GM06990 (cell line): ENCODE measurements around the gene HS3ST5.

Source experiments
- DNase-seq: peaks from one replicate; pipeline ENCODE4 v3.0.0-alpha.2; 2011; ENCODE audit not compliant: insufficient read length; ENCODE audit errors: extremely low read depth
- H3K27me3 ChIP-seq: replicated peaks from 2 replicates; pipeline ENCODE4 v1.6.0; 2011; ENCODE audit warnings: low read length; ENCODE audit not compliant: control insufficient read depth, insufficient read depth
- H3K36me3 ChIP-seq: 2 replicates; pipeline ENCODE4 v1.5.1; 2011; ENCODE audit warnings: low read length; ENCODE audit not compliant: control insufficient read depth, insufficient read depth
- H3K4me3 ChIP-seq: replicated peaks from 2 replicates; pipeline ENCODE4 v1.5.1; 2011; ENCODE audit warnings: low read depth, mild to moderate bottlenecking, control low read depth, low read length
- TF ChIP-seq, protein P1 (sequence below): IDR thresholded peaks from 2 replicates; pipeline ENCODE4 v1.5.1; 2011; ENCODE audit warnings: low read length, control low read depth, mild to moderate bottlenecking, inconsistent platforms; ENCODE audit not compliant: insufficient read depth, poor library complexity, severe bottlenecking

The HS3ST5 gene

DNA sequence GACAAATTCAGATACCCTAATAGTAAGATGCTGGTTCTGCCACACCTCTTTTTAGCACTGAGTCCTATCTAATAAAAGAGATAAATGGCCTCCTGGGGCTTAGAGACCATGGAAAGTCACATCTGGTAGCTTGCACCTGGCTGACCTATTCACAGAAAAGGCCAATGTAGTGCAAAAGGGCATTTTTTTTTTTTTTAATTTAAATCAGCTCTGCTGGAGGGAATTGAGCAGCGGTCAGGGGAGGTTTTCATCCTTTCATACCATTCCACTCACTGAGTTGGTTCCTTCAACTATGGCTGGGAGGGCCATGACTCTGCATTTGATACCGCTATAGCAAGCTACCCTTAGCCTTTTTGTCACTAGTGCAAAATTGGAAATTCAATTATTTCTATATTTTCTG lies 20.1 kb upstream of the HS3ST5 start:
- Histone ChIP-seq H3K4me3 (no peak overlapping the region), H3K27me3 (no peaks in the 10 kb centered on the region), H3K36me3 (no peaks in the 10 kb centered on the region)
- DNase-seq, result no peak
- TF ChIP-seq, protein P1, sequence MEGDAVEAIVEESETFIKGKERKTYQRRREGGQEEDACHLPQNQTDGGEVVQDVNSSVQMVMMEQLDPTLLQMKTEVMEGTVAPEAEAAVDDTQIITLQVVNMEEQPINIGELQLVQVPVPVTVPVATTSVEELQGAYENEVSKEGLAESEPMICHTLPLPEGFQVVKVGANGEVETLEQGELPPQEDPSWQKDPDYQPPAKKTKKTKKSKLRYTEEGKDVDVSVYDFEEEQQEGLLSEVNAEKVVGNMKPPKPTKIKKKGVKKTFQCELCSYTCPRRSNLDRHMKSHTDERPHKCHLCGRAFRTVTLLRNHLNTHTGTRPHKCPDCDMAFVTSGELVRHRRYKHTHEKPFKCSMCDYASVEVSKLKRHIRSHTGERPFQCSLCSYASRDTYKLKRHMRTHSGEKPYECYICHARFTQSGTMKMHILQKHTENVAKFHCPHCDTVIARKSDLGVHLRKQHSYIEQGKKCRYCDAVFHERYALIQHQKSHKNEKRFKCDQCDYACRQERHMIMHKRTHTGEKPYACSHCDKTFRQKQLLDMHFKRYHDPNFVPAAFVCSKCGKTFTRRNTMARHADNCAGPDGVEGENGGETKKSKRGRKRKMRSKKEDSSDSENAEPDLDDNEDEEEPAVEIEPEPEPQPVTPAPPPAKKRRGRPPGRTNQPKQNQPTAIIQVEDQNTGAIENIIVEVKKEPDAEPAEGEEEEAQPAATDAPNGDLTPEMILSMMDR, result no peak

DNA sequence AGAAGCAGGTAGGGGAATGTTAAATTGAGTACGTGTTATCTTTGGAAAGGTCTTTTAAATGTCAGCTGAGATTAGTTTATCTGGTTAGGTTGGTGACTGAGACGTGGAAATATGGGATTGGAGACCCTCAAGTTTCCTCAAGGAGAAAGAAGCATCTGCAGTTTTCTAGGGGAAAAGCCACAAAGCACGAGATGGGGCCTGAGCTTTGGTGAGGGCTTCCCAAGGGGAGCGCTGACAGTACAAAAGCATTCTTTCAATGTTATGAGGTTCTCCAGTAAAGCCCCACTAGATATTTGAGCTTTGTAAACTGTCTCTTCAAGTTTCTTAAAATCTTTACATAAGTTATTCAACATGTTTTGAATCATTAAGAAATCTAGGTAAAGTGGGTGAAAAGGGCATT lies 19.6 kb upstream of the HS3ST5 start:
- H3K36me3 ChIP-seq, result no peaks in the 10 kb centered on the region

DNA sequence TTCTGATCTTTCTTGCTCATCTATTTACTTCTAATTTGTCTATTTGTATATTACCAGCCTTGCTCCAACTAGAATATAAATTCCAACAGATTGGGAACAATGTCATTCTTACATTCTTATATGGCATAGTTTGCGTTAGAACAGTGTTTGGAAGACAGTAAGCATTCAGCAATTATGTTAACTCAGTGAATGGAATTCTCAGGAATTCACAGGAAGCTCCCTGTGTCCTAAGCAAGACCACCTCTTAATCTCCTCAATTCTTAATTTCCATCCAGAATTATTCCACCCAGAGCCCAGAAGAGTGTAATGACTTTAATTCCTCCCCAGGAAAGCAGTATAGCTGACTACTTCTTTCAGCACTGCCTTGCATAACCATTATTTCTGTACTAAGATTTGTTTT lies 18.2 kb upstream of the HS3ST5 start:
- H3K27me3 ChIP-seq, result no peaks in the 10 kb centered on the region
- H3K36me3 ChIP-seq, result no peaks in the 10 kb centered on the region
- DNase-seq, result no peak
- H3K4me3 ChIP-seq, result no peak overlapping the region
- TF ChIP-seq, protein P1, result no peak

More for the DNA sequence above, 19.6 kb upstream of the HS3ST5 start:
- DNase-seq, result no peak
- TF ChIP-seq, protein P1, result no peak
- H3K4me3 ChIP-seq, result no peak overlapping the region
- no peaks in the 10 kb centered on the region for H3K27me3 ChIP-seq

DNA sequence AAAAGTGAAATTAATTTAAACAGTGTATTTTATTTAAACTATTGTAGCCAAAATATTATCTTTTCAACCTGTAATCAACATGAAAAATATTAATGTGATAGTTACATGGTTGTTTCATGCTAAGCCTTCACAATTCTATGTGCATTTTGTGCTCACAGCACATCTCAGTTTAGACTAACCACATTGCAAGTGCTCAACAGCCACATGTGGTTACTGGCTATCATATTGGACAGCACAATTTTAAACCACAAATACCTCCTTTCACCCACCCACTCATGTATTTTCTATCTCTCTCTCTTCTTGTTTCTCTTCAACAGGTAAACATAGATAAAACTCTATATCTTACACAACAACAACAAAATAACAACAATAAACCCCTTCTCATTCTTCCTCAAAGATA lies 12.5 kb upstream of the HS3ST5 start:
- Histone ChIP-seq H3K4me3 (no peak overlapping the region), H3K27me3 (no peaks in the 10 kb centered on the region), H3K36me3 (no peaks in the 10 kb centered on the region)
- no peak for DNase-seq
- TF ChIP-seq, protein P1, result no peak

DNA sequence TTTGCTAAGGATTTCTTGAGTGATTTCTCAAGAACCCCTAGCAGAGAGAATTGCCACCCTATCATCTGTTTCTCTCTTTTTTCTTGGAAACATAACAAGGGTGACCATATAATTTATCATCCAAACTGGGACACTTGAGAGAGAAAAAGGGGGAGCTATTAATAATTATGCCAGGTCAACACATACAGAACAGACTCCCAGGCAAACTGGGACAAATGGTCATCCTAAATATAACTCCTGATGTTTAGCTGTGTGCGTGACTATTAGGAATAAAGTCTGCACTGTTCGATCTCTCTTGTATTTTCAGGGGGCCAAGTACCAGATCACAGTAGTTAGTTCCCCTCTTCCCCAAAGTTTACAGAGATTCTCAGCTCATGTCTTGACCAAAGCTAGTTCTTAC lies 11.7 kb upstream of the HS3ST5 start:
- H3K27me3 ChIP-seq, result no peaks in the 10 kb centered on the region
- TF ChIP-seq, protein P1, result no peak
- H3K4me3 ChIP-seq, result no peak overlapping the region
- DNase-seq, result no peak
- no peaks in the 10 kb centered on the region for H3K36me3 ChIP-seq

DNA sequence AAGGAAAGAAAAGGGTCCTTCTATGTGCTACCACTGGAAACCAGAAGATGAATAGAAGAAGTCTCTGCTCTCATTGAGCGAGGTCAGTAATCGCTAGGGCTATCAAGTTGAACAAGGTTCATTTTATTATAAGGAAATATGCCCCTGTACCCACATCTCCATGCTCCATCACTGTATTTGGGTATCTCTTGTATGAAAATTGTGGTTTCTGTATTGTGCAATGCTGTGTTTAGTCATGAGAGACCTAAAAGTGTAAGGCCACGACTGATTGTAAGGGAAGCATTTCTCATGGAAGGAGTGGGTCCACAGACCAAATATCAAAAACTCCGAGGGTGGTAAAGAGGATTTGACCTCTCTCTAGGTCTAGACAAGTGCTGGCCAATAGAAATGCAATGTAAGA lies 3.6 kb upstream of the HS3ST5 start:
- Histone ChIP-seq H3K36me3 (no peaks in the 10 kb centered on the region), H3K4me3 (no peak overlapping the region), H3K27me3 (peaks cover 1% of the 10 kb centered on the region; the same call in 1 of the 2 replicates)
- TF ChIP-seq, protein P1, result no peak
- DNase-seq, result no peak
